ENCODE results near the gene GET3.
A peak's percentile ranks its signal among the peaks of the same experiment; 100 is the strongest.

DNA sequence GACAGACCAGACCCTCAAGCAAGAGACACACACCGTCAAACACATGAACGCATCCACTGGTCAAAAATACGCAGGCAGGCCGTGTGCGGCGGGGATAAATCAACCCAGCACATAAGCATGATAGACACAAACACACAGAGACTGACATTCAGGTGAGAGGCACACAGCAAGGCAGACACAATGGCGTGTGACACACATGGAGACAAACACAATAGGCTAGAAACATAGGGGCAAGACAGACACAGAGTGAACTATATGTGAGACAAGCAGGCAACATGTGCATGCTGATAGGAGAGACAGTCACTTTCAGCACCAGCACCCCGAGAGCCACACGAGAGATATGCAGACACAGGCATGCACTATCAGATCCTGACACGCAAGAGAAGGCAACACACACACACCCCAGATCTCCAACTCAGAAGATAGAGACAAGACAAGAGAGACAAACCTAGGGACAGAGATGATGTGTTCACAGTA is 47.1 kb downstream of the GET3 start:
- no peak for TF ChIP-seq TAF1 (IDR thresholded peaks at IDR 0.05; ENCODE audit: borderline replicate concordance, low read depth, low read length)
- peak; percentile 15; the same call in 1 of the 2 replicates for TF ChIP-seq POLR2AphosphoS5 (IDR thresholded peaks at IDR 0.05; ENCODE audit: low read depth, low read length)

Data from GM12892 (cell line).